SKM-1 (cell line): Measurements from ENCODE around the gene ENSA.
"Not testable (repeated sequence)": the region's sequence is repeated elsewhere in the genome, so short reads cannot be mapped to it uniquely, and the experiment has no call there.

Source experiments
- DNase-seq: peaks from one replicate; lab custom pipeline; 2025; ENCODE audit not compliant: unreplicated experiment; lab: John Stamatoyannopoulos, UW

Gene ENSA

GRCh38 chr1:150581962-150582361, 47.5 kb downstream of the ENSA start:
- DNase-seq, result not testable (repeated sequence)

GRCh38 chr1:150581437-150581836, 48.0 kb downstream of the ENSA start:
- not testable (repeated sequence) for DNase-seq

- not testable (repeated sequence) for DNase-seq
These were observed 48.4 kb downstream of the ENSA start for GRCh38 chr1:150580966-150581365.

GRCh38 chr1:150579945-150580642, 49.3 kb downstream of the ENSA start:
- DNase-seq, result no peak

- peak; percentile 98 for DNase-seq
These were observed 50.1 kb downstream of the ENSA start, which contains the start of gene MCL1 for GRCh38 chr1:150579110-150579944. TSS of gene MCL1 (minus strand) at chr1:150579610. CDS start at chr1:150579530, 80 bp downstream.

GRCh38 chr1:150578272-150579109, 50.9 kb downstream of the ENSA start:
- no peak for DNase-seq

GRCh38 chr1:150577557-150578271, 51.7 kb downstream of the ENSA start:
- DNase-seq, result no peak

- no peak for DNase-seq
These were observed 52.4 kb downstream of the ENSA start for GRCh38 chr1:150576794-150577556.

- no peak for DNase-seq
These were observed 53.1 kb downstream of the ENSA start for GRCh38 chr1:150576367-150576711.

- no peak for DNase-seq
These were observed 53.7 kb downstream of the ENSA start for GRCh38 chr1:150575518-150576366.

GRCh38 chr1:150575072-150575489, 54.3 kb downstream of the ENSA start:
- DNase-seq, result no peak

- no peak for DNase-seq
These were observed 54.9 kb downstream of the ENSA start for GRCh38 chr1:150574260-150575071.

- not testable (repeated sequence) for DNase-seq
These were observed 55.8 kb downstream of the ENSA start for GRCh38 chr1:150573648-150574071.

GRCh38 chr1:150572918-150573647, 56.3 kb downstream of the ENSA start:
- DNase-seq, result no peak
